GM12865 (cell line): ENCODE data around the gene PHOX2A.
A peak's percentile ranks its signal among the peaks of the same experiment; 100 is the strongest.

Experiments
- DNase-seq: peaks from one replicate; pipeline ENCODE4 v3.0.0; 2010; ENCODE audit warnings: low read depth
- H3K4me3 ChIP-seq: 2 replicates; pipeline ENCODE4 v1.5.1; 2011; ENCODE audit warnings: mild to moderate bottlenecking, low read depth, low read length, control low read depth
- CTCF ChIP-seq: IDR thresholded peaks from 2 replicates; pipeline ENCODE4 v1.5.1; 2011; ENCODE audit warnings: low read length, control low read depth, low read depth, inconsistent platforms; ENCODE audit not compliant: insufficient read depth; ENCODE audit errors: missing control alignments

PHOX2A gene

DNA sequence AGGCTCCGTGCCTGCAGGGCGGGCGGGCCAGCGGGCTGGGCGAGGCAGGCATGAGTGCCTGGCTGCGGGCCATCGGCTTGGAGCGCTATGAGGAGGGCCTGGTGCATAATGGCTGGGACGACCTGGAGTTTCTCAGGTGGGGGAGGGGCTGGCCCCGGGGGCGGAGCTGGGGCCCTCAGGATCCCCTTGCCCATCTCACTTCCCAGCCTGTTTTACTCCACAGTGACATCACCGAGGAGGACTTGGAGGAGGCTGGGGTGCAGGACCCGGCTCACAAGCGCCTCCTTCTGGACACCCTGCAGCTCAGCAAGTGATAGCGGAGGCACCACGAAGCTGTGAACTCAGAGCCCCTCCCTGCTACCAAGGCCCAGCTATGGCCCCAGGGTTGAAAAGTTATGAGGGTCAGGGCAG is 5.9 kb downstream of the PHOX2A start:
- TF ChIP-seq CTCF, result peak; percentile 86
- H3K4me3 ChIP-seq, result no peak overlapping the region
- peak; percentile 78 for DNase-seq

- DNase-seq, result no peak
- H3K4me3 ChIP-seq, result no peak overlapping the region
- no peak for TF ChIP-seq CTCF
Measured at GRCh38 chr11:72237112-72237931, 6.7 kb downstream of the PHOX2A start.

DNA sequence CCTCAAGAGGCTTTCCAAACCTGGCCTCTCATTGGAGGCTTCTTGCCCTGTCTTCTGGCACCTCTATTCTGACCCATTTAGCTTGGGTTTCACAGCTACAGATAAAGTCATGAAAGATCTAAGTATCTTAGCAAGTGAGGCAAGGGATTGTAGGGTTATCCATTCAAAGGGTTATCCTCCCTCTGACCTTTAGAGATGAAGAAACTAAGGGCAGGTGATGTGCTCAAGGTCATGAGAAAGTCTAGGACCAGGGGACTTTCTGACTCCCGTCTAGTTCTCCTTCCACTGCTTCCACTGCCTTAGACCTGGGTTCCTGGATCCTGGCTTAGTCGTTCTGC is 7.2 kb downstream of the PHOX2A start:
- DNase-seq, result no peak
- TF ChIP-seq CTCF, result no peak
- H3K4me3 ChIP-seq, result no peak overlapping the region

GRCh38 chr11:72236083-72236697 is 7.8 kb downstream of the PHOX2A start:
- DNase-seq, result no peak
- H3K4me3 ChIP-seq, result no peak overlapping the region
- no peak for TF ChIP-seq CTCF

- TF ChIP-seq CTCF, result no peak
- DNase-seq, result no peak
- no peak overlapping the region for H3K4me3 ChIP-seq
Measured at GRCh38 chr11:72235351-72236057, 8.5 kb downstream of the PHOX2A start.

DNA sequence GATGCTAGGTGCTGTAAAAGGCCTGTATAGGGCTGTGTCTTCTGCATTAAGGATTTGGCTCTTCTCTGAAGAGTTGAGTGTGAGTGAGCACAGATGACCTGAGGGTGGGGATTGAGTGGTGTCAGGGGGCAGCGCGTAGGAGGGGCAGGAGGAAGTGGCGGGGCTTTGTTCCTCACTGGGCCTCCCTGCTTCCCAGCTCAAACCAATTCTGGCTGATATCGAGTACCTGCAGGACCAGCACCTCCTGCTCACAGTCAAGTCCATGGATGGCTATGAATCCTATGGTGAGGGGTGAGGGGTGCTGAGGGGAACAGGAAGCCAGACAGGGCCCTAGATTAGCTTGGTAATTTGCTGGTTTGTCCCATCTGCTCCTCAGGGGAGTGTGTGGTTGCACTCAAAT is 9.1 kb downstream of the PHOX2A start:
- TF ChIP-seq CTCF, result no peak
- H3K4me3 ChIP-seq, result no peak overlapping the region
- no peak for DNase-seq

DNA sequence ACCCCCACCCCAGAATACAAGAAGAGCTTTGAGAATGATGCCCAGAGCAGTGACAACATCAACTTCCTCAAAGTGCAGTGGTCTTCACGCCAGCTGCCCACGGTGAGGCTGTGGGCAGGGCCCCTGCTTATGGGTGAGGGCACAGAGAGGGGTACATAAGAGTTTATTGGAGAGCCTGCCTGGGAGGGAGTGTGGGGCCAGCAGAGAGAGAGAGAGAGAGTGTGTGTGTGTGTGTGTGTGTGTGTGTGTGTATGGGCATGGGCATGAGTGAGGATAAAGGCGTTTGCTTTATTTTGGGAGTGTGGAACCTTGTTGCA is 9.5 kb downstream of the PHOX2A start:
- TF ChIP-seq CTCF, result no peak
- no peak overlapping the region for H3K4me3 ChIP-seq
- DNase-seq, result no peak
